ENCODE data around the gene KLK14. TPM values are rescaled to one million over a fixed set of nuclear protein-coding genes. Genes with fewer than 3 reads are reported as not detected.

Gene KLK14
- total RNA-seq, 5 donors from 2014 or later (not counting 1 experiment from before 2014, with no cell fraction given) = 0.42 to 0.78 (median 0.70) TPM

GRCh38 chr19:51031220-51031879 is 51.3 kb downstream of the KLK14 start:
- Mint-ChIP-seq H3K4me1 (no peaks in the 10 kb centered on the region), H3K4me3 (no peak overlapping the region), H3K27me3 (peaks cover 35 to 51% of the 10 kb centered on the region in 2 donors), H3K36me3 (no peaks in the 10 kb centered on the region), H3K27ac (no peak overlapping the region), H3K9me3 (no peaks in the 10 kb centered on the region)
- no peaks in the 10 kb centered on the region for H3K36me3 ChIP-seq (ENCODE audit: control insufficient read depth in 2 of 2, extremely low read depth in 1 of 2, insufficient read depth in 1 of 2, low read length in 1 of 2)
- peaks cover 0 to 48% of the 10 kb centered on the region in 2 experiments for H3K27me3 ChIP-seq (replicated peaks in 1 of 2; ENCODE audit: control insufficient read depth in 2 of 2, extremely low read depth in 1 of 2, insufficient read depth in 2 of 2, low read length in 1 of 2)
- ChIA-PET CTCF (no interaction called here), POLR2A (no interaction called here)
- ATAC-seq (replicated peaks in 1 of 4) (no peak), DNase-seq (no peak)
- no peaks in the 10 kb centered on the region for H3K4me1 ChIP-seq (ENCODE audit: control insufficient read depth in 1 of 2, extremely low read depth in 1 of 2, insufficient read depth in 2 of 2, low read length in 2 of 2)
- H3K27ac ChIP-seq (ENCODE audit: low read length) = no peak overlapping the region
- 79% methylated on average over 3 of the region's 7 CpGs for WGBS (ENCODE audit: insufficient coverage)
- H3K9me3 ChIP-seq = no peaks in the 10 kb centered on the region
- no peak overlapping the region for H3K4me3 ChIP-seq (ENCODE audit: control insufficient read depth in 1 of 2, extremely low read depth in 1 of 2, low read length in 1 of 2)

- Histone ChIP-seq H3K27ac (ENCODE audit: low read length) (no peak overlapping the region), H3K27me3 (replicated peaks in 1 of 2; ENCODE audit: control insufficient read depth in 2 of 2, extremely low read depth in 1 of 2, insufficient read depth in 2 of 2, low read length in 1 of 2) (peaks cover 0 to 55% of the 10 kb centered on the region in 2 experiments), H3K36me3 (ENCODE audit: control insufficient read depth in 2 of 2, extremely low read depth in 1 of 2, insufficient read depth in 1 of 2, low read length in 1 of 2) (no peaks in the 10 kb centered on the region), H3K4me3 (ENCODE audit: control insufficient read depth in 1 of 2, extremely low read depth in 1 of 2, low read length in 1 of 2) (no peak overlapping the region), H3K9me3 (no peaks in the 10 kb centered on the region), H3K4me1 (ENCODE audit: control insufficient read depth in 1 of 2, extremely low read depth in 1 of 2, insufficient read depth in 2 of 2, low read length in 2 of 2) (no peaks in the 10 kb centered on the region)
- no peak for ATAC-seq (replicated peaks in 1 of 4)
- H3K4me1 Mint-ChIP-seq = no peaks in the 10 kb centered on the region
- H3K27ac Mint-ChIP-seq = no peak overlapping the region
- CTCF ChIA-PET = no interaction called here
- no peak overlapping the region for H3K4me3 Mint-ChIP-seq
- no peaks in the 10 kb centered on the region for H3K36me3 Mint-ChIP-seq
- no peak for DNase-seq
- H3K9me3 Mint-ChIP-seq = no peaks in the 10 kb centered on the region
- 76% methylated on average over 8 of the region's 13 CpGs for WGBS (ENCODE audit: insufficient coverage)
- peaks cover 35 to 53% of the 10 kb centered on the region in 2 donors for H3K27me3 Mint-ChIP-seq
- POLR2A ChIA-PET = no interaction called here
Measured at GRCh38 chr19:51030631-51031030, 52.1 kb downstream of the KLK14 start.

- WGBS (ENCODE audit: insufficient coverage) = no CpG with 5 or more reads among the region's 2 CpGs
- ATAC-seq (replicated peaks in 1 of 4) = no peak
- CTCF ChIA-PET = no interaction called here
Measured at GRCh38 chr19:51029718-51030117, 53.0 kb downstream of the KLK14 start.

More at GRCh38 chr19:51029718-51030117, 53.0 kb downstream of the KLK14 start:
- H3K27ac Mint-ChIP-seq = no peak overlapping the region
- Histone ChIP-seq H3K27me3 (replicated peaks in 1 of 2; ENCODE audit: control insufficient read depth in 2 of 2, extremely low read depth in 1 of 2, insufficient read depth in 2 of 2, low read length in 1 of 2) (peaks cover 0 to 59% of the 10 kb centered on the region in 2 experiments), H3K36me3 (ENCODE audit: control insufficient read depth in 2 of 2, extremely low read depth in 1 of 2, insufficient read depth in 1 of 2, low read length in 1 of 2) (no peaks in the 10 kb centered on the region), H3K4me1 (ENCODE audit: control insufficient read depth in 1 of 2, extremely low read depth in 1 of 2, insufficient read depth in 2 of 2, low read length in 2 of 2) (no peaks in the 10 kb centered on the region), H3K27ac (ENCODE audit: low read length) (no peak overlapping the region), H3K9me3 (no peaks in the 10 kb centered on the region), H3K4me3 (ENCODE audit: control insufficient read depth in 1 of 2, extremely low read depth in 1 of 2, low read length in 1 of 2) (no peak overlapping the region)
- POLR2A ChIA-PET = no interaction called here
- no peaks in the 10 kb centered on the region for H3K36me3 Mint-ChIP-seq
- DNase-seq = no peak
- no peaks in the 10 kb centered on the region for H3K9me3 Mint-ChIP-seq
- no peaks in the 10 kb centered on the region for H3K4me1 Mint-ChIP-seq
- H3K4me3 Mint-ChIP-seq = no peak overlapping the region
- H3K27me3 Mint-ChIP-seq = peaks cover 41 to 55% of the 10 kb centered on the region in 2 donors

Other genes starting within 250 kb of the KLK14 start
- gene KLK15, start 249.3 kb downstream of the KLK14 start, total RNA-seq = not detected
- not detected for gene KLK3, start 228.0 kb downstream of the KLK14 start, total RNA-seq
- gene KLK2, start 209.4 kb downstream of the KLK14 start, total RNA-seq = not detected
- gene KLK4, start 171.5 kb downstream of the KLK14 start, total RNA-seq = not detected
- not detected for gene KLK5, start 129.8 kb downstream of the KLK14 start, total RNA-seq
- gene KLK6, start 113.3 kb downstream of the KLK14 start, total RNA-seq = not detected
- gene KLK7, start 99.0 kb downstream of the KLK14 start, total RNA-seq = not detected
- gene KLK8, start 81.3 kb downstream of the KLK14 start, total RNA-seq = not detected
- not detected for gene KLK10, start 63.2 kb downstream of the KLK14 start, total RNA-seq
- not detected for gene KLK11, start 56.3 kb downstream of the KLK14 start, total RNA-seq
- not detected for gene KLK12, start 47.9 kb downstream of the KLK14 start, total RNA-seq
- gene KLK13, start 17.8 kb downstream of the KLK14 start, total RNA-seq = not detected
- gene CTU1, start 25.5 kb upstream of the KLK14 start, total RNA-seq = 10 to 100 TPM in 3 of 5 donors, 1 to 10 TPM in 2; 3.2 to 18.1 (median 15.9) TPM
- gene SIGLEC9, start 42.0 kb upstream of the KLK14 start, total RNA-seq = 1 to 10 TPM in 3 of 5 donors, under 1 TPM in 2; 0.73 to 2.6 (median 1.6) TPM
- gene SIGLEC7, start 59.4 kb upstream of the KLK14 start, total RNA-seq = 1 to 10 TPM in 2 of 5 donors, under 1 TPM in 2, not detected in 1; 0.30 to 3.3 (median 1.0) TPM
- gene CD33, start 142.2 kb upstream of the KLK14 start, total RNA-seq = under 1 TPM in 4 of 5 donors, not detected in 1; 0.23 to 0.60 (median 0.42) TPM
- gene SIGLECL1, start 168.2 kb upstream of the KLK14 start, total RNA-seq = not detected
- gene IGLON5, start 228.8 kb upstream of the KLK14 start, total RNA-seq = under 1 TPM in 1 of 5 donors, not detected in 4; 0.10 TPM

Data from T-cell (primary cell).